HG03060 (cell line): ENCODE results near the gene MED25.

Experiments used
- ATAC-seq: cut with Tn5 transposase; IDR thresholded peaks from one replicate; pipeline ENCODE4 v1.9.1; 2021; ENCODE audit warnings: low read depth, moderate number of reproducible peaks; ENCODE audit not compliant: unreplicated experiment

The MED25 gene

DNA sequence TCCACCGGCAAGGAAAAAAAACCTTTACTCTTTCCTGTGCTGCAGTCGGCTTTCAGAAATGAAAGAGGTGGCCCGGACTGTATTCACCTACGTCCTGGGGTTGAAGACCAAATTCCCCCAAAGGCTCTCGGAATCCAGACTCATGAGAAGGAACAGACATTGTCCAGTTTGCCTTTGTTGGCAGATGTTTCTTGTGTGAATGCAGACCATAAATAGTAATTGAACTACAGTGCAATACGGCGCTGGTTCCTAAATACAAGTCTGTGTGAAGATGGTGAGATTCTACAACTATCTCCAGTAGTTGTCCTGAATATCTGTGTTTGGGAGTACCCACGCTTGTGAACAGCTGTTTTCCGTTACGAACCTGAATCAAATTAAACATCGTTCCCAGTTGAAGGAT, 21.6 kb downstream of the MED25 start:
- no peak for ATAC-seq

DNA sequence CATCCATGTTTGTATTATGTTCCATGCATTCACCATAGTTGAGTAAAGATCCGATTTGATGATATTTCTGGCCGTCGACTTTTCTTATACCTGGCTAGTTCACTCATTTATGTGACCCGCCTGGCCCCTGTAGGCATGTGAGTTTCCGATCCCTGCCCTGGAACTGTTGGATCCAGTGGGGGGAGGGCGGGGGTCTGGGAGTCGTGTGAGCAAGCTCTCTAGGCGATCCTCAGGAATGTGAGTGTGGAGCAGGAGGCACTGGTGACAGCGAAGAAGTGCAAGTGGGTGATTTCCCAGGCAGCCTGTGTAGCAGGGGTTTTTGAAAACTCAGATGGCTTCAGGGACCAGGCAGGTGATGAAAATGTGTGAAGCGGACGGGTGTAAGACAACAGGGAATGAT, 22.2 kb downstream of the MED25 start:
- ATAC-seq, result no peak

DNA sequence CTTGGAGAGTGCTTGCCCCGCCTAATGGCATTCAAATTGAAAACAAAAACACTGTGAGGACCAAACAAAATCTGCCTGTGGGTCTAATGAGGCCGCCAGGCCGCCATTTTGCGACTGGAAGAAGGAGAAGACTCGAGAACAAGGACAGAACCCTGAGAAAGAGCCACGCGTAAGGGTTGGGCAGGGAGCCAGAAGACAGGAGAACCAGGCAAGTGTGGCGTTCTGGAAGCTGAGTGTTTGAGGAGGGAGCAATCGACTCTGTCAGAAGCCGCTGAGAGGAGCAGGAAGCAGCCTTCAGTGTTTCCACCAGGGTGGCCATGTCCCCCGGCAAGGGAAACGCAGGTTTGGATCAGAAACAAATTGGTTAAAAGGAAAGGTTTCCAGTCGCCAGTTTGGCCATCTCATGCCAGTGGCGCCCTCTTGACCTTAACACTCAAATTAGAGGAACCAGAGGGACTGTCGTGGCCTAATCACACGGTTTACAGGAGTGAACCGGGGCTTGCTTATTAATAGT, 22.7 kb downstream of the MED25 start:
- no peak for ATAC-seq

DNA sequence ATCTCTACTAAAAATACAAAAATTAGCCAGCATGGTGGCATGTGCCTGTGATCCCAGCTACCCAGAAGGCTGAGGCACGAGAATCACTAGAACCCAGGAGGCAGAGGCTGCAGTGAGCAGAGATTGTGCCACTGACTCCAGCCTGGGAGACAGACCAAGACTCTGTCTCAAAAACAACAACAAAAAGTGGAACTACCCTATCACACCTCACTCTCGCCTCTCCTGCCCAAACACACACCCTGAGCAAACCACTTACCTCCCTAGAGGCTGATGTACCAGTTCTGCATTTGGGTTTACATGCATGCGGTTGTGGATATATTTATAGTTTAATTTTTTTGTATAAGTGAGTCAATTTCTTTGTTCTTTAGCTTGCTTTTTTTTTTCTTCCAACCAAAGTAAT, 25.2 kb downstream of the MED25 start:
- peak; percentile 53 for ATAC-seq

DNA sequence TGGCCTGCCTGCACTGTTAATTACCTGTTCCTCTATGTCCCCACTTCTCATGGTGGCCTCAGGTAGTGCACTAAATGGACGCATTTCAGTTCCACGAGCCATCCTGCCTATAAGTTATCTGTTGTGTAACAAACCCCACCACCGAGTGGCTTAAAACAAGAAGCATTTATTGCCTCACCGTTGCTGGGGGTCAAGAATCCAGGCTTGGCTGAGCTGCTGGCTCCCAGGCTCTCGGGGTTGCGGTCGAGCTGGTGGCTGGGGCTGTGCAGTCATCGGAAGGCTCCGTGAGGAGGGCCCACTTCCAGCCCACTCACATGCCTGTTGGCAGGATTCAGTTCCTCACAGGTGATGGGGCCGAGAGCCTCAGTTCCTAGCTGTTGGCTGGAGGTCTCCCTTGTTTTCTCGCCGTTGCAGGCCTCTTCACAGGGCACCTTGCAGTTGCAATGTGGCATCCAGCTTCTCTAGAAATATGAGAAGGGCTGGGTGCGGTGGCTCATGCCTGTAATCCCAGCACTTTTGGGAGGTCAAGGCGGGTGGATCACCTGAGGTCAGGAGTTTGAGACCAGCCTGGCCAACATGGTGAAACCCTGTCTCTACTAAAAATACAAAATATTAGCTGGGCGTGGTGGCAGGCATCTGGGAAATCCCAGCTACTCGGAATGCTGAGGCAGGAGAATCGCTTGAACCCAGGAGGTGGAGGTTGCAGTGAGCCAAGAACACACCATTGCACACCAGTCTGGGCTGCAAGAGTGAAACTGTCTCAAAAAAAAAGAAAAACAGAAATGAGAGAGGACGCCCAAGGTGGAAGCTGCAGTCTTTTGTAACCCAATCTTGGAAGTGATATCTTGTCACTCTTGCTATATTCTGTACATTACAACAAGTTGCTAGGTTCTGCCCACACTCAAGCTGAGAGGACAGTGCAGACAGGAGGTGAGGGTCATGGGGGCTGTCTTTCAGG, 26.3 kb downstream of the MED25 start:
- no peak for ATAC-seq

DNA sequence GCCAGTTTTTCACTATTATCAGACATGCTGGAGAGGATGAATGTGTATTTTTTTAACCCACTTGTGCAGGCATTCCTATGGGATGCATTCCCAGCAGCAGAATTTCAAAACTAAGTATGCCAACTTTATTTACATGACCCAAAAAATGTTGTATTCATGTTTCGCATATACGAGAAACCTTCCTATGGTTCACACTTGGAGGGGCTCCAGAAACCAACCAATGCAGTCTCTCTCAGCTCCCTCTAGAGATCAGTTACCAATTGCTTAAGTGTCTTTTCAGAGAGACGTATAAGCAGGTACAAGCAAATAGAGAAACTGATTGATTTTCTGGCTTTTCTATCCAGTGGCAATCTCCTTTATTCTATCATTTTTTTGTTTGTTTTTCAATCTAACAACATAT, 27.3 kb downstream of the MED25 start:
- no peak for ATAC-seq

DNA sequence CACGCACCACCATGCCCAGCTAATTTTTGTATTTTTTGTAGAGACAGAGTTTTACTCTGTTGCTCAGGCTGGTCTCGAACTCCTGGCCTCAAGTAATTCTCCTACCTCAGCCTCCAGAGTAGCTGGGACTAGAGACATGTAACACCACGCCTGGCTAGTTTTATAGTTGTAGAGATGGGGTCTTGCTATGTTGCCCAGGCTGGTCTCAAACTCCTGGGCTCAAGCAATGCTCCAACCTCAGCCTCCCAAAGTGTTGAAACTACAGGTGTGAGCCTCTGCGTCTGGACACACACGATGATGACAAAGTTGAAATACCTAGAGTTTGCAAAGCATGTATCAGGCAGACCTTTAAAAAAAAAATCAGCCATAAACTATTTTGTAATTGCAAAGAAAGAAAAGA, 28.3 kb downstream of the MED25 start:
- no peak for ATAC-seq

DNA sequence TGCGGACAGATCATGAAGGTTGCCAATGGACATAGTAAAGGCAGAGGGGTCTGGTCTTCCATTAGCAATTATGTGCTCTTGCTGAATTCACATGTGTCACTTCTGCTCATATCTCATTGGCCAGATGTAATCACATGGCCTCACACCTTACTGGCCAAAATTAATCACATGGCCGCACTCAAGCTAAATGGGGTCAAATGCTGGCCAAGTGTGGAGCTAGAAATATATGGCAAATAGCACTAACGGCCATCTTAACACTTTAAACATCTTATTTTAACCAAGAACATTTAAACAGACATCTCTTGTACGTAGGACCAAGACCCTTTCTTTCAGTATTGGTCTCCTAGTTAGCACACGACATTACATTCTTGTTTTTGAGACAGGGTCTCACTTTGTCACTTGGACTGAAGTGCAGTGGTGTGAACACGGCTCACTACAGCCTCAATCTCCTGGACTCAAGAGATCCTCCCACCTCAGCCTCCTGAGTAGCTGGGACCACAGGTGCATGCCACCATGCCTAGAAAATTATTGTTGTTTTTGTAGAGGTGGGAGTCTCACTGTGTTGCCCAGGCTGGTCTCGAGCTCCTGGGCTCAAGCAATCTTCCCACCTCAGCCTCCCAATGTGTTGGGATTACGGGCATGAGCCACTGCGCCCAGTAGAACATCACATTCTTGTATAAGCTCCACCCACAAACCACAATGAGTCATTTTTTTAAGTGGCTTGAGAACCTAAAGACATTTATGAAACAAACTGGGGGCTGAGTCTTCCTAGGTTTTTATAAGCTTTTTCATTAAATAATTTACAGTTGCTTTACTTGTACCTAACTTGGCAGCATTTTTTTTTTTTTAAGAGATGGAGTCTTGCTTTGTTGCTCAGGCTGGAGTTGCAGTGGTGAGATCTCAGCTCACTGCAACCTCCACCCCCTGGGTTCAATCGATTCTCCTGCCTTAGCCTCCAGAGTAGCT, 29.9 kb downstream of the MED25 start:
- no peak for ATAC-seq

DNA sequence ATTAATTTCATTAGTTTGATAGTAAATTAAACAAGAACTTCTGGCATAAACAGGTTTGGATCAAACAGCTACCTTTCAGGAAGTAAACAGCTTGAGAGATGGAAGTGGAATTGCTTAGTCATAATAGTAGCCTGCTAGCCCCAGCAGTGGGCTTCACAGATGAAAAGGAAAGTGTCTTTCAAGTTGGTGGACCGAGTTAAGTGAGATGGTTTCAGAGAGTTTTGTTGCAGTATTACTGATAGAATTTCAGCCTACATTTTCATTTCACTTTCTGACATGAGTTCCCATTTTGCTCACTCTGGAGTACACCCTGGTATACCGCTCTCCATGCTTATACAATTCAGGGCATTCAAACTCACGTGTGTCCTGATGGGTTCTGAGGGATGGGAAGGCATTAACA, 30.8 kb downstream of the MED25 start:
- no peak for ATAC-seq

DNA sequence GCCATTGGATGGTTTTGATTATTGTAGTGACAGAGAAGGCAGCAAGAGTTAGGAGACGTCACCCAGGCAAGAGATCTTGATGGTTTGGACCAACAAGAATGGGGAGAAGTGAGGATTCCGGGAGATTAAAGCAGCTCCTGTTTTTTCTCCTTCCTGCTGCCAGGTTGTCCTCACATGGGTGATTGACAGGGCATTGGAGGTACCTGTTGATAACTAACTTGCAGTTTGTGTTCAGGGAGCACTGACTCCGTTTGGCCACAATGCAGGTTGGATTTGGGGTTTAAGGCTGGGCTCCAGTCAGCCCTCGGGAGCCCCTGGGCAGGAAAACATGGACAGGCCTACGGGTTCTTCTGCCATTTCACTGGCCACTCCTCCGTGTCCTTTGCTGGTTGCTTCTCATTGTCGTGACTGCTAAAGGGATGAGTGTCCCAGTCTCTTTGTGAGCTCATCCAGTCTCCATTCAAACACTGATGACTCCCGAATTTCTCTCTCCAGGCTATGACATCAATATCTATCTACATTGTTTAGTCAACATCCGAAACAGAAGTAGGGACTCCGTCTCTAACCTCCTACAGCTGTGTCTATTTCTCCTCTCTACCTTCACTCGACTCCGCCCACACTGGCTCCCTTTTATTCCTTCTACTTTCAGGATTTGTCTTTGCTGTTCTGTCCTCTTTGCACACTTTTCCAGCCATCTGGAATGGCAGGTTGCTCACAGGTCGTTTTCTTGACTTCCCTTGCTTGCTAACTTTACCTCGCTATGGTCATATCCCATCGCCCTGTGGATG, 31.5 kb downstream of the MED25 start:
- ATAC-seq, result no peak

DNA sequence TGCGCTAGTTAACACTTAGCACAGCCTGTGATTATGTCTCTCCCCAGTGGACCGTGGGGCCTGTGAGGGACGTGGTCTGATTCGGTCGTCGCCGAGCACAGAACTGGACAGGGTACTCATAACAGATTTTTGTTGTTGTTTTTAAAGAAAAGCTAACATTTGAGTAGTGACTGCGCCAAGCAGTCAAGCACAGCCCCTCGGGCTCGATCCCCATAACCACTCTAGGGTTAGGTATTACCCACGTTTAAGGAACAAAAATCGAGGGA, 32.1 kb downstream of the MED25 start:
- ATAC-seq, result peak; percentile 9

DNA sequence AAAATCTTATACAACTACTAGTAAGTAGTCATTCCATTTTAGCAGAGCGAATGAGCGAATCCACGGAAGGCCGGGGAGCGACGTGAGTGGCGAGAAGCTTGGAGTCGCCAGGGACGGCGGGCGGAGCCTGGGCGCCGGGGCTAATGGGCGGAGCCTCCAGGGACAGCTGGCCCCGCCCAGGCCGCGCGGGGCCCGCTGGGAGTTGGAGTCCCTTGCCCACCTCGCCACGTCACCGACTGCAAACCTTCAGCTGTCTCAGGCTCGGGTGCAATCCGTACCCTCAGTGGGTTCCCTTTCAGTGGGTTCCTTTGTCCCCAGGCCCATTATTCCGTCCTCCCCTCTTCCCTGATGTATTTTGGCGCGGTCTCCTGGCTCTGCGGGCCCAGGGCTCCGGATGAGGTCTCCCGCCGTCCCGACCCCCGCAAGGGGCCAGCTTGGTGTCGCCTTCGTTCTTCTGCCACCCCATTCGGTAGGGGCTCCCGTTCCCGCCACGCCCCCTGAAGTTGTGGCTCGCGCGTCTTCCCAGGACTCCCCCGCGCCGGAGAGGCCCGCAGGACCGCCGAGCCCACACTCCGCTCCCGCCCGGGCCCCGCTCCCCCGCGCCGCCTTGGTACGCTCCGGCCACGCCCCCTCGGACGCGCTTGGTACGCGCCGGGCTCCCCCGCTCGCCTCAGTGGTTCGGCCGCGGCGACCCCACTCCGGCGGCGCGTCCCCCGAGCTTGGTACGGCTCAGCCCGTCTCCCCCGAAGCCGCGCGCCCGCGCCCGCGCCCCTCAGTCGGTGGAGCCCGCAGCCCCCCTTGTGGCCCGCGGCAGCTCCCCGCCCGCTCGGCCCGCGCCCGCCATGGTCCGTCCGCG, 32.6 kb downstream of the MED25 start, which contains the start of gene PTOV1:
PTOV1 (plus strand) TSS at position 673 of the 856 bp plus-strand sequence.
- ATAC-seq, result peak; percentile 30

DNA sequence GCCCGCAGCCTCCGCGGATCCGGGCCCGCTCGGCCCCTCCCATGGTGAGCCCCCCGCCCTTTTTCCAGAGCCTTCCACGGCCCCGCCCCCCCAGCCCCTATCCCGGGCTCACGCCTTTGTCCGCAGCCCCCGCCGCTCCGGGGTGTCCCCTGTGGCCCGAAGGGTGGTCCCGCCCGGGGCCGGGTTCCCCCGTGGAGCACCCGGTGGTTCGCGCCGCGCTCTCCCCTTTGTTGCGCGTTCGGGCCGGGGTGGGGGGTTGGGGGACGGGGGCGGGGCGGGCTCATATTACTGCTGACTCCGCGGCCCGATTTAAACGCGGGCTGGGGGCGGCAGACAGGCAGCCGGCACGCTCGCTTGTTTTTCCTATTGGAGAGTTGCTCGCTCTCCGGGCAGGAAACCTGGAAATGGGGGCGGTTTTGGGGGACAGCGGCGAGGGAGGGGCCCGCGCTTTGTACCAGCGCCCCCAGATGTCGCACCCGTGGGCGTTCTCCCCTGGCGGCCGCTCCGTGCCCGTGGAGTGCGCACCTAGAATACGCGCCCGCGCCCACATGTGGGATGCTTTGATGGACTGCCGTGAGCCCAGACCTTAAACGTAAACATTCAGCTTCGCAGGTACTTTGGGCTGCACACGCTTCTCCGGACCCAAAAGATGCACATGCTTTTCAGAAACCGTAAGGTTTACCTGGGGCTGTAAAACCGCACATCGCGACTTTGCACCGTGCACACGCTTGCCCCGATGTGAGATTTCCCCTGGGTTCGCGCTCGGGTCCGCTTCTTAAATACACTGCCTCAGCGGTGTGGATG, 33.6 kb downstream of the MED25 start:
- no peak for ATAC-seq

DNA sequence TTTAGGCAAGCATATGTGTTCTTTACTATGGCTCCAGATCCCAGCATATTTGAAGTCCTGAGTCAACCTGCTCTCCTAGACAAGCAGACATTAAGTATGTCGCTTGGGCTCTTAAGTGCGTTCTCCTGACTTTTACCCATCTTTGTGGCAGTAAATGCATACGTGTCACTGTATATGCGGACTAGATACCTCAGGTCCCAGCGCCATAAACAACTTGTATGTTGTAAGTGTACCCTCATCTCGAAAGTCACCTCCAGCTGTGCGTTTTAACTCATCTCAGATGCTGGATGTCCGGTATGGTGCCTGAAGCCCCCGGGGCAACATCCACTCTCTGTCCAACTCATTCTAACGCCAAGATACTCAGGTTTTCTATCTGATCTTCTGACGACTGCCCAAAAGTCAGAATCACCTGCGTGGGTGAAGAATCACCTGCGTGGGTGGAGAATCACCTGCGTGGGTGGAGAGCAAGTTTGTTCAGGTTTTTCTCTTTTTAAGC, 34.6 kb downstream of the MED25 start:
- ATAC-seq, result no peak

DNA sequence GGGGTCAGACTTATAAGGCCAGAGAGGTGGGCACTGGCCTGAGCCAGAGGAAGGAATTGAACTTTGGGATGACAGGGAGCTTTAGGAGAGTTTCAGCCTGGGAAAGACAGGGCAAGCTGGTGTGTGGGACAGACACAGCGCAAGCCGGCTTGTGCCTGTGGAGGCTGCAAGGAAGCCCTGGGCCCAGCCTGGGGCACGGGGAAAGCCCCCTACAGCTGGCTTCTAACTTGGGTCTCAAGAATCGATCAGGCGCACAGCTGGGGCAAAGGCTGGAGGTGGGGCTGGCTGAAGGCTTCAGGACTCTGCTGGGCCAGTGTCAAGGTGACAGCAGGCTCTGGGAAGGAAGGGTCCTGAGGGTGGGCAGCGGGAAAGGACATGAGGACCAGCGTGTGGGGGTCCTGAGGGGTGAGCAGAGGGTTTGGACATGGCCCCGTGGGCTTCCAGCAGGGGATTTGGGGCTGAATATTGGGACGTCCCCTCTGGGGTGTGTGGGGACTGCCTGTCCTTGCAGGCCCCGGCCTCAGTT, 35.8 kb downstream of the MED25 start:
- ATAC-seq, result no peak

DNA sequence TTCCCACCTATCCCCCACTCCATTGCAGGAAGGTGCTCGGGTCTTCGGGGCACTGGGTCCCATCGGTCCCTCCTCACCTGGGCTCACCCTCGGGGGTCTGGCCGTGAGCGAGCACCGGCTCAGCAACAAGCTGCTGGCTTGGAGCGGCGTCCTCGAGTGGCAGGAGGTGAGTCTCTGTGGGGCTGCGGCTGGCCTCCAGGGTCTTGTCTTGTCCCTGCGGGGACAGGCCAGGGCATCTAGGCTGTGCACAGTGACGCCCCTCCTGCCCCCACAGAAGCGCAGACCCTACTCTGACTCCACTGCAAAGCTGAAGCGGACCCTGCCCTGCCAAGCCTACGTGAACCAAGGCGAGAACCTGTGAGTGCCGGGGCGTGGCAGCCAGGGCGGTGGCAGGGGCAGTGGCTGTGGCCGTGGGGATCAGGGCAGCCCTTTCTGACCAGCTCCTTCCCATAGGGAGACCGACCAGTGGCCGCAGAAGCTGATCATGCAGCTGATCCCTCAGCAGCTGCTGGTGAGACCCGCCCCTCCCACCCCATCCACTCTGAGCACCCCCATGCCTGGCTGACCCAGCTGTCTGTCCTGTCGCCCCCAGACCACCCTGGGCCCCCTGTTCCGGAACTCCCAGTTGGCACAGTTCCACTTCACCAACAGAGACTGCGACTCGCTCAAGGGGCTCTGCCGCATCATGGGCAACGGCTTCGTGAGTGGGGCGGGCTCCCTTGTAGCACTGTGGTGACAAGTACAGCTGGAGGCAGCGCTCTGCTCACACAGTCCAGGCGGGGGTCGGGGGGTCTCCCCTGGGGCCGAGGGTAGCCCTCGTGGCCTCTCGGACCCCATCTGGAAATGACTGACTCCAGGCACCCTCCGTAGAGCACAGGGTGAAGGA, 36.5 kb downstream of the MED25 start:
- ATAC-seq, result no peak

DNA sequence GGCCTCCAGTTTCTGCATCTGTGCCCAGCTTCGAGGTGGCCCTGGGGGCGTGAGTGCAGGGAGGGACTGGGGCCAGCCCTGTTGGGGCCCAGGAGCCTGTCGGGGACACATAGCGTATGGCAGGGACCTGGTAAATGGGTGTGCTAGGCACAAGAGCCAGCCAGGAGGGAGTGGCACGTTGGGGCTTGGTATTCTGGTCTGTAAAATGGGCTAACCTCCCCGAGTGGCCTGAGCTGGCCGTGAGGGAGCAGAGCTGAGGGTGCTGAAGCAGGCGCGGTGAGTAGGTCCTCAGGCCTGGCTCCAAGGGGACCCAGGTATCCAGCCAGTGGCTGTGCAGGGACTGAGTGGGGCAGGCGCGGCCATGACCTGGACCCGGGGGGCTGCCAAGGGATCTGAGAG, 37.2 kb downstream of the MED25 start:
- ATAC-seq, result no peak
